COLO829 (cell line): ENCODE results near the gene RUSC1.
"Not testable (repeated sequence)": the region's sequence is repeated elsewhere in the genome, so short reads cannot be mapped to it uniquely, and the experiment has no call there.

Experiments used
- DNase-seq: peaks from one replicate; pipeline ENCODE4 v3.0.0; 2012; ENCODE audit warnings: low spot score

RUSC1 gene

DNA sequence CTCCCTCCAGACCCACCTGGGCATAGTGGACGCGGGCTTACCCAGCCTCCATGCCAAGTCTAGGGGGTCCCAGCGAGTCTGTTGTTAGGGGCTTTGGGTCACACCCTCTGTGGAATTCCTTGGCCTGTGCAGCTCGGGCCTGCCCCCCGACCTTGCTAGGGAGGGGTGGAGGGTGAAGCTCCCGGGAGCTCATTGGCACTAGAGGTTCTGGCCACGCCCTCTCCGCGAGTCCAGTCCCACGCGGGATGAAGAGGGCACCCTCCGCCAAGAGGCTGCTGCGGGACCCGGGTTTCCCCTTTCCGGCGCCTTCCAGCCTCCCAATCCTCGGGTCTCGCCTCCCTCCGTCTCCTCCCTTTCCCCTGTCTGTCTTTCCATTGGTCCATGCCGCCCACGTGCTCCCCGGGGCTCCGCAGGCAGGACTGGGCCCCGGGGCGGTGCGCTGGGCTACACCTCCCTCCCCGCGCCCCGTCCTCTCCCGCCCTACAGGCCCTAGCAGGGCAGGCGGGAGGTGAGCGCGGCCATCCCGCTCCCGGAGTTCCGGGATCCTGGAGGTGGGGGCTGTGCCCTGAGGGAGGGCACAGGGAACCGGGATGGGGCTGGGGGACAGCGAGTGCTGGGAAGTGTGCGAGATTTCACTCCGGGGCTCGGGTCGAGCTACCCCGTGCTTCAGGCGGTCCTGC, 3.5 kb downstream of the RUSC1 start:
- DNase-seq: peak; percentile 97

- no peak for DNase-seq
Observed at GRCh38 chr1:155324717-155325602, 4.3 kb downstream of the RUSC1 start.

DNA sequence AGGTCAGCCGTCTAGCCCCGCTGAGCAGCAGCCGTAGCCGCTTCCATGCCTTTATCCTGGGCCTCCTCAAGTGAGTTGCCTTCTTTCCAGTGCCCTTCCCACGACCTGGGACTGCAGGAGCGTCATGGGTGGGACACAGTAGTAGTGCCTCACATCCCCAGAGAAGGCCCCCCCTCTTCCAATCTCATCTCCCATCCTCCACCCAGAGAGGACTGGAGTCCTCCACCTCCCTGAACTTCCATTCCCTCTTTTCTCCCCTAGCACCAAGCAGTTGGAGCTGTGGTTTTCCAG, 4.9 kb downstream of the RUSC1 start:
- DNase-seq: no peak

GRCh38 chr1:155326020-155326526, 5.4 kb downstream of the RUSC1 start:
- DNase-seq: no peak

DNA sequence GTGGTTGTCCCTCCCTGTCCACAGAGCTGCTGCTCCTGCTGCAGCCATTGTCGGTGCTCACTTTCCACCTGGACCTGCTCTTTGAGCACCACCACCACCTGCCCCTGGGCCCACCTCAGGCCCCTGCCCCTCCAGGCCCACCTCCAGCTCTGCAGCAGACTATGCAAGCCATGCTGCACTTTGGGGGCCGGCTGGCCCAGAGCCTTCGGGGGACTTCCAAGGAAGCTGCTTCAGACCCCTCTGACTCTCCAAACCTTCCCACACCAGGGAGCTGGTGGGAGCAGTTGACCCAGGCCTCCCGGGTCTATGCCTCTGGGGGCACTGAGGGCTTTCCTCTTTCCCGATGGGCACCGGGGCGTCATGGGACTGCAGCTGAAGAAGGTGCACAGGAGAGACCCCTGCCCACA, 5.9 kb downstream of the RUSC1 start:
- no peak for DNase-seq

DNA sequence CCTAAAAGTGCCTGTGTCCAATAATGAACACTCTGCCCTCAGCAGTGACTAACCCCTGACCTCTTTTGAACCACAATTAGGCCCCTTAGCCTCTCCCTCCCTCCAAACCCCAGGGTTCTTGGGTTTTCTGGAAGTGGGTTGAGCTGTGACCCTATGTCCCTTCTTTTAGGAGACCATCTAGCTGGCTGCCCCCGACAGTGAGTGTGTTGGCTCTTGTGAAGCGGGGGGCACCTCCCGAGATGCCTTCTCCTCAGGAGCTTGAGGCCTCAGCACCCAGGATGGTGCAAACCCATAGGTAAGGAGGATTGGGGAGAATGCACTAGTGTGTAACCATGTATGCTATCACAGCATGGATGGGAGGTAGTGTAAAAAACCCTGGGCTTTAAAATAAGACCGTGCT, 7.3 kb downstream of the RUSC1 start:
- no peak for DNase-seq

- not testable (repeated sequence) for DNase-seq
Observed at GRCh38 chr1:155328856-155329255, 8.2 kb downstream of the RUSC1 start.

GRCh38 chr1:155329980-155330598, 9.4 kb downstream of the RUSC1 start:
- no peak for DNase-seq

GRCh38 chr1:155334962-155335361, 14.3 kb downstream of the RUSC1 start:
- DNase-seq: no peak

GRCh38 chr1:155339515-155340097, 18.9 kb downstream of the RUSC1 start:
- no peak for DNase-seq

DNA sequence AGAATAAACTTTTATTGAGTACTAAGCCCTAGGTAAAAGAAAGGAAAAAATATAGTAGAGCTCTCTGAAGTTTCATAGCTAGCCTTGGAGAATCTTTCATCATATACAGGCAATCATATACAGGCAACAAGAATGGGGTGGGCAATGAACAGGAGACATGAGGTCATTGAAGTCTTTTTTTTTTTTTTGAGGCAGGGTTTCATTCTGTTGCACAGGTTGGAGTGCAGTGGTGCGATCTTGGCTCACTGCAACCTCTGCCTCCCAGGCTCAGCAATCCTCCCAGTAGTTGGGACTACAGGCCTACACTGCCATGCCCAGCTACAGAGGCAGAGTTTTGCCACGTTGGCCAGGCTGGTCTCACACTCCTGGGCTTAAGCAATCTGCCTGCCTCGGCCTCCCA, 22.1 kb downstream of the RUSC1 start:
- DNase-seq: no peak

- no peak for DNase-seq
Observed at GRCh38 chr1:155352631-155353030, 31.9 kb downstream of the RUSC1 start.

- no peak for DNase-seq
Observed at GRCh38 chr1:155360051-155360450, 39.4 kb downstream of the RUSC1 start.

- no peak for DNase-seq
Observed at GRCh38 chr1:155379180-155379579, 58.5 kb downstream of the RUSC1 start.

- DNase-seq: peak; percentile 62
Observed at GRCh38 chr1:155379631-155380090, 59.0 kb downstream of the RUSC1 start.
